GM23338 (cell line): ENCODE results near the gene SELENOV. TPM values are rescaled to one million over a fixed set of nuclear protein-coding genes. Genes with fewer than 3 reads are reported as not detected.

Experiments
- ATAC-seq: fragments of 200-7000 bp; cut with Tn5 transposase; 3 replicates; pipeline ENCODE4 v1.9.1; 2020
- DNase-seq: peaks from one replicate; pipeline ENCODE4 v3.0.0-alpha.2; 2015; ENCODE audit warnings: low spot score
- H2AFZ ChIP-seq: fragments of 200-600 bp; sonication (generic); 2 replicates; pipeline ENCODE4 v1.8.0; 2016; ENCODE audit warnings: antibody characterized with exemption, mild to moderate bottlenecking, moderate library complexity
- H3F3A ChIP-seq: fragments of 200-600 bp; sonication (generic); replicated peaks from 2 replicates; pipeline ENCODE4 v1.8.0; 2017; ENCODE audit warnings: antibody characterized with exemption, mixed run types, low read depth
- H3K27ac ChIP-seq: fragments of 200-600 bp; sonication (generic); 2 replicates; pipeline ENCODE4 v1.6.1; 2016; ENCODE audit warnings: low read depth
- H3K27me3 ChIP-seq: fragments of 200-600 bp; sonication (generic); 2 replicates; pipeline ENCODE4 v1.8.0; 2016; ENCODE audit warnings: mild to moderate bottlenecking, mixed run types, moderate library complexity; ENCODE audit not compliant: insufficient read depth
- H3K36me3 ChIP-seq: fragments of 200-600 bp; sonication (generic); 2 replicates; pipeline ENCODE4 v1.8.0; 2016; ENCODE audit warnings: mild to moderate bottlenecking; ENCODE audit not compliant: insufficient read depth
- H3K4me1 ChIP-seq: fragments of 200-600 bp; sonication (generic); 2 replicates; pipeline ENCODE4 v1.8.0; 2016; ENCODE audit warnings: mild to moderate bottlenecking, moderate library complexity; ENCODE audit not compliant: insufficient read depth
- H3K4me2 ChIP-seq: fragments of 200-600 bp; sonication (generic); 2 replicates; pipeline ENCODE4 v1.7.1; 2017; ENCODE audit warnings: mixed run types
- H3K4me3 ChIP-seq: fragments of 200-600 bp; sonication (generic); 2 replicates; pipeline ENCODE4 v1.6.1; 2016; ENCODE audit warnings: mixed run types
- H3K79me2 ChIP-seq: fragments of 200-600 bp; sonication (generic); replicated peaks from 2 replicates; pipeline ENCODE4 v1.8.0; 2017; ENCODE audit warnings: mild to moderate bottlenecking; ENCODE audit not compliant: insufficient read depth
- H3K9me2 ChIP-seq: fragments of 200-600 bp; sonication (generic); 2 replicates; pipeline ENCODE4 v1.8.0; 2017; ENCODE audit not compliant: insufficient read depth
- H4K20me1 ChIP-seq: fragments of 200-600 bp; sonication (generic); replicated peaks from 2 replicates; pipeline ENCODE4 v1.8.0; 2017; ENCODE audit warnings: mild to moderate bottlenecking; ENCODE audit not compliant: insufficient read depth
- H3K27ac Mint-ChIP-seq: 2 replicates; pipeline ENCODE4 v1.8.0; 2020; ENCODE audit warnings: inconsistent platforms, mild to moderate bottlenecking, moderate library complexity, mixed read lengths
- H3K27me3 Mint-ChIP-seq: 3 replicates; pipeline ENCODE4 v1.8.0; 2022; ENCODE audit warnings: low read depth, mild to moderate bottlenecking, moderate library complexity, mixed read lengths, inconsistent platforms; ENCODE audit not compliant: insufficient read depth, poor library complexity
- H3K36me3 Mint-ChIP-seq: 3 replicates; pipeline ENCODE4 v1.8.0; 2021; ENCODE audit warnings: low read depth, mild to moderate bottlenecking, inconsistent platforms, moderate library complexity, mixed read lengths
- H3K4me1 Mint-ChIP-seq: 3 replicates; pipeline ENCODE4 v1.8.0; 2020; ENCODE audit warnings: mild to moderate bottlenecking, inconsistent platforms, mixed read lengths
- H3K4me3 Mint-ChIP-seq: 3 replicates; pipeline ENCODE4 v1.8.0; 2021; ENCODE audit warnings: moderate library complexity, mild to moderate bottlenecking, inconsistent platforms, mixed read lengths
- H3K9me3 Mint-ChIP-seq: 3 replicates; pipeline ENCODE4 v1.8.0; 2020; ENCODE audit warnings: moderate library complexity, mild to moderate bottlenecking, inconsistent platforms, mixed read lengths
- CREB1 ChIP-seq: fragments of 250-450 bp; sonication (Bioruptor Pico); IDR thresholded peaks from 2 replicates; pipeline ENCODE4 v1.5.0; 2020; ENCODE audit warnings: low read depth, mild to moderate bottlenecking, moderate library complexity
- EZH2 ChIP-seq: fragments of 200-600 bp; sonication (generic); IDR thresholded peaks from one replicate; pipeline ENCODE4 v1.8.0; 2017; ENCODE audit warnings: antibody characterized with exemption, mild to moderate bottlenecking, low read depth; ENCODE audit not compliant: unreplicated experiment
- EZH2phosphoT487 ChIP-seq: fragments of 200-600 bp; sonication (generic); IDR thresholded peaks from one replicate; pipeline ENCODE4 v1.8.1; 2018; ENCODE audit warnings: antibody characterized with exemption; ENCODE audit not compliant: unreplicated experiment
- JUNB ChIP-seq: IDR thresholded peaks from one replicate; pipeline ENCODE4 v1.6.1; 2016; ENCODE audit warnings: antibody characterized with exemption; ENCODE audit not compliant: unreplicated experiment
- NANOG ChIP-seq: IDR thresholded peaks from 2 replicates; pipeline ENCODE4 v1.6.1; 2016; ENCODE audit warnings: antibody characterized with exemption, borderline replicate concordance
- POLR2AphosphoS5 ChIP-seq: IDR thresholded peaks from 2 replicates; pipeline ENCODE4 v1.6.1; 2016; ENCODE audit warnings: antibody characterized with exemption, low read depth
- STAT1 ChIP-seq: IDR thresholded peaks from one replicate; pipeline ENCODE4 v1.6.1; 2016; ENCODE audit warnings: antibody characterized with exemption; ENCODE audit not compliant: unreplicated experiment
- ZNF114 ChIP-seq: fragments of 250-450 bp; sonication (Bioruptor Pico); IDR thresholded peaks from 2 replicates; pipeline ENCODE4 v1.5.0; 2020; ENCODE audit warnings: mild to moderate bottlenecking, moderate library complexity
- ZNF331 ChIP-seq: fragments of 250-450 bp; sonication (Bioruptor Pico); IDR thresholded peaks from 2 replicates; pipeline ENCODE4 v1.5.0; 2020; ENCODE audit warnings: low read depth, mild to moderate bottlenecking, moderate library complexity
- polyA plus RNA-seq: library from polyadenylated mRNA; unstranded; fragments of >200 nt; fragmentation: Nextera tagmentation; extraction: Ambion mirVana; gene quantifications from 2 replicates; pipeline ENCODE4 v1.2.1, GENCODE V29; 2016
- total RNA-seq: library from RNA; depleted of rRNA; stranded (reverse); fragments of >200 nt; shearing (Covaris generic); gene quantifications from 2 replicates; pipeline ENCODE4 v1.2.3, GENCODE V29; 2014
- TF ChIP-seq, protein P1 (sequence below): IDR thresholded peaks from one replicate; pipeline ENCODE4 v1.6.1; 2018; ENCODE audit warnings: antibody characterized with exemption; ENCODE audit not compliant: unreplicated experiment
- TF ChIP-seq, protein P2 (sequence below): fragments of 250-450 bp; sonication (Bioruptor Pico); IDR thresholded peaks from 2 replicates; pipeline ENCODE4 v1.5.0; 2020; ENCODE audit warnings: mild to moderate bottlenecking, moderate library complexity
- TF ChIP-seq, protein P3 (sequence below): IDR thresholded peaks from 2 replicates; pipeline ENCODE4 v1.6.1; 2016; ENCODE audit warnings: antibody characterized with exemption
- TF ChIP-seq, protein P4 (sequence below), 2 experiments: fragments of 200-600 bp in 1 of 2; sonication (generic) in 1 of 2; conservative IDR thresholded peaks; 2 replicates each; pipeline versions ENCODE4 v1.5.1 to v1.6.1; 2016 to 2017; ENCODE audit warnings: antibody characterized with exemption in 2 of 2, low read depth in 2 of 2, mild to moderate bottlenecking in 2 of 2, moderate library complexity in 1 of 2

The SELENOV gene
- total and polyA plus RNA-seq, 2 experiments from 2014 or later, result 8.0 to 8.7 TPM

DNA sequence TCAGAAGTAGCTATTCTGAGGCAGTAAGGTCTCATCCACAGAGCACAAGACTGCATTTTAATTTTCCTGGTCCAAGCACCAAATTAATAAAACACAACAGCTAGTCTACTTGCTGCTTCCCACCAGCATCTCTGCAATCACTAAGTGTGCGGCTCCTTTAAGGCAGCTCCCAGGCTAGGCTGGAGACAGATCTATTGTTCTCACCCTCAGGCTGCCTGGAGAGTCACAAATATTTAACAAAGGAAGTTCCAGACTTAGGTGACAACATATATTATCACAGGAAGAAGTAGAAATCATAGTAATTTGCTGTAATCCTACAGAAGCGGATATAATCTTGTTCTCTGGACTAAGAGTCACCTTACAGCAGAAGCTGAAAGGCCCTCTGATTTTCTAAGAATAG lies 27.3 kb downstream of the SELENOV start:
- no peak overlapping the region for H3K4me3 Mint-ChIP-seq
- H3K4me1 Mint-ChIP-seq, result peaks cover 27% of the 10 kb centered on the region
- H4K20me1 ChIP-seq, result no peaks in the 10 kb centered on the region; the same call in 1 of the 2 replicates
- peaks cover 6% of the 10 kb centered on the region; the same call in 1 of the 3 replicates for H3K36me3 Mint-ChIP-seq
- H3K27me3 Mint-ChIP-seq, result peaks cover 14% of the 10 kb centered on the region
- no peak overlapping the region for H3K27ac ChIP-seq
- H3K4me3 ChIP-seq, result no peak overlapping the region
- TF ChIP-seq NANOG (no peak), STAT1 (no peak), POLR2AphosphoS5 (no peak), JUNB (no peak), ZNF331 (CRISPR knock-in tag) (no peak), CREB1 (no peak), ZNF114 (CRISPR knock-in tag) (no peak), EZH2phosphoT487 (no peak), EZH2 (no peak)
- TF ChIP-seq, protein P1, sequence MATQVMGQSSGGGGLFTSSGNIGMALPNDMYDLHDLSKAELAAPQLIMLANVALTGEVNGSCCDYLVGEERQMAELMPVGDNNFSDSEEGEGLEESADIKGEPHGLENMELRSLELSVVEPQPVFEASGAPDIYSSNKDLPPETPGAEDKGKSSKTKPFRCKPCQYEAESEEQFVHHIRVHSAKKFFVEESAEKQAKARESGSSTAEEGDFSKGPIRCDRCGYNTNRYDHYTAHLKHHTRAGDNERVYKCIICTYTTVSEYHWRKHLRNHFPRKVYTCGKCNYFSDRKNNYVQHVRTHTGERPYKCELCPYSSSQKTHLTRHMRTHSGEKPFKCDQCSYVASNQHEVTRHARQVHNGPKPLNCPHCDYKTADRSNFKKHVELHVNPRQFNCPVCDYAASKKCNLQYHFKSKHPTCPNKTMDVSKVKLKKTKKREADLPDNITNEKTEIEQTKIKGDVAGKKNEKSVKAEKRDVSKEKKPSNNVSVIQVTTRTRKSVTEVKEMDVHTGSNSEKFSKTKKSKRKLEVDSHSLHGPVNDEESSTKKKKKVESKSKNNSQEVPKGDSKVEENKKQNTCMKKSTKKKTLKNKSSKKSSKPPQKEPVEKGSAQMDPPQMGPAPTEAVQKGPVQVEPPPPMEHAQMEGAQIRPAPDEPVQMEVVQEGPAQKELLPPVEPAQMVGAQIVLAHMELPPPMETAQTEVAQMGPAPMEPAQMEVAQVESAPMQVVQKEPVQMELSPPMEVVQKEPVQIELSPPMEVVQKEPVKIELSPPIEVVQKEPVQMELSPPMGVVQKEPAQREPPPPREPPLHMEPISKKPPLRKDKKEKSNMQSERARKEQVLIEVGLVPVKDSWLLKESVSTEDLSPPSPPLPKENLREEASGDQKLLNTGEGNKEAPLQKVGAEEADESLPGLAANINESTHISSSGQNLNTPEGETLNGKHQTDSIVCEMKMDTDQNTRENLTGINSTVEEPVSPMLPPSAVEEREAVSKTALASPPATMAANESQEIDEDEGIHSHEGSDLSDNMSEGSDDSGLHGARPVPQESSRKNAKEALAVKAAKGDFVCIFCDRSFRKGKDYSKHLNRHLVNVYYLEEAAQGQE, result no peak
- TF ChIP-seq, protein P2, sequence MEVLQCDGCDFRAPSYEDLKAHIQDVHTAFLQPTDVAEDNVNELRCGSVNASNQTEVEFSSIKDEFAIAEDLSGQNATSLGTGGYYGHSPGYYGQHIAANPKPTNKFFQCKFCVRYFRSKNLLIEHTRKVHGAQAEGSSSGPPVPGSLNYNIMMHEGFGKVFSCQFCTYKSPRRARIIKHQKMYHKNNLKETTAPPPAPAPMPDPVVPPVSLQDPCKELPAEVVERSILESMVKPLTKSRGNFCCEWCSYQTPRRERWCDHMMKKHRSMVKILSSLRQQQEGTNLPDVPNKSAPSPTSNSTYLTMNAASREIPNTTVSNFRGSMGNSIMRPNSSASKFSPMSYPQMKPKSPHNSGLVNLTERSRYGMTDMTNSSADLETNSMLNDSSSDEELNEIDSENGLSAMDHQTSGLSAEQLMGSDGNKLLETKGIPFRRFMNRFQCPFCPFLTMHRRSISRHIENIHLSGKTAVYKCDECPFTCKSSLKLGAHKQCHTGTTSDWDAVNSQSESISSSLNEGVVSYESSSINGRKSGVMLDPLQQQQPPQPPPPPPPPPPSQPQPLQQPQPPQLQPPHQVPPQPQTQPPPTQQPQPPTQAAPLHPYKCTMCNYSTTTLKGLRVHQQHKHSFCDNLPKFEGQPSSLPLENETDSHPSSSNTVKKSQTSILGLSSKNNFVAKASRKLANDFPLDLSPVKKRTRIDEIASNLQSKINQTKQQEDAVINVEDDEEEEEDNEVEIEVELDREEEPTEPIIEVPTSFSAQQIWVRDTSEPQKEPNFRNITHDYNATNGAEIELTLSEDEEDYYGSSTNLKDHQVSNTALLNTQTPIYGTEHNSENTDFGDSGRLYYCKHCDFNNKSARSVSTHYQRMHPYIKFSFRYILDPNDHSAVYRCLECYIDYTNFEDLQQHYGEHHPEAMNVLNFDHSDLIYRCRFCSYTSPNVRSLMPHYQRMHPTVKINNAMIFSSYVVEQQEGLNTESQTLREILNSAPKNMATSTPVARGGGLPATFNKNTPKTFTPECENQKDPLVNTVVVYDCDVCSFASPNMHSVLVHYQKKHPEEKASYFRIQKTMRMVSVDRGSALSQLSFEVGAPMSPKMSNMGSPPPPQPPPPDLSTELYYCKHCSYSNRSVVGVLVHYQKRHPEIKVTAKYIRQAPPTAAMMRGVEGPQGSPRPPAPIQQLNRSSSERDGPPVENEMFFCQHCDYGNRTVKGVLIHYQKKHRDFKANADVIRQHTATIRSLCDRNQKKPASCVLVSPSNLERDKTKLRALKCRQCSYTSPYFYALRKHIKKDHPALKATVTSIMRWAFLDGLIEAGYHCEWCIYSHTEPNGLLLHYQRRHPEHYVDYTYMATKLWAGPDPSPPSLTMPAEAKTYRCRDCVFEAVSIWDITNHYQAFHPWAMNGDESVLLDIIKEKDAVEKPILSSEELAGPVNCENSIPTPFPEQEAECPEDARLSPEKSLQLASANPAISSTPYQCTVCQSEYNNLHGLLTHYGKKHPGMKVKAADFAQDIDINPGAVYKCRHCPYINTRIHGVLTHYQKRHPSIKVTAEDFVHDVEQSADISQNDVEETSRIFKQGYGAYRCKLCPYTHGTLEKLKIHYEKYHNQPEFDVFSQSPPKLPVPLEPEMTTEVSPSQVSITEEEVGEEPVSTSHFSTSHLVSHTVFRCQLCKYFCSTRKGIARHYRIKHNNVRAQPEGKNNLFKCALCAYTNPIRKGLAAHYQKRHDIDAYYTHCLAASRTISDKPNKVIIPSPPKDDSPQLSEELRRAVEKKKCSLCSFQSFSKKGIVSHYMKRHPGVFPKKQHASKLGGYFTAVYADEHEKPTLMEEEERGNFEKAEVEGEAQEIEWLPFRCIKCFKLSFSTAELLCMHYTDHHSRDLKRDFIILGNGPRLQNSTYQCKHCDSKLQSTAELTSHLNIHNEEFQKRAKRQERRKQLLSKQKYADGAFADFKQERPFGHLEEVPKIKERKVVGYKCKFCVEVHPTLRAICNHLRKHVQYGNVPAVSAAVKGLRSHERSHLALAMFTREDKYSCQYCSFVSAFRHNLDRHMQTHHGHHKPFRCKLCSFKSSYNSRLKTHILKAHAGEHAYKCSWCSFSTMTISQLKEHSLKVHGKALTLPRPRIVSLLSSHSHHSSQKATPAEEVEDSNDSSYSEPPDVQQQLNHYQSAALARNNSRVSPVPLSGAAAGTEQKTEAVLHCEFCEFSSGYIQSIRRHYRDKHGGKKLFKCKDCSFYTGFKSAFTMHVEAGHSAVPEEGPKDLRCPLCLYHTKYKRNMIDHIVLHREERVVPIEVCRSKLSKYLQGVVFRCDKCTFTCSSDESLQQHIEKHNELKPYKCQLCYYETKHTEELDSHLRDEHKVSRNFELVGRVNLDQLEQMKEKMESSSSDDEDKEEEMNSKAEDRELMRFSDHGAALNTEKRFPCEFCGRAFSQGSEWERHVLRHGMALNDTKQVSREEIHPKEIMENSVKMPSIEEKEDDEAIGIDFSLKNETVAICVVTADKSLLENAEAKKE (CRISPR knock-in tag), result no peak
- TF ChIP-seq, protein P3, sequence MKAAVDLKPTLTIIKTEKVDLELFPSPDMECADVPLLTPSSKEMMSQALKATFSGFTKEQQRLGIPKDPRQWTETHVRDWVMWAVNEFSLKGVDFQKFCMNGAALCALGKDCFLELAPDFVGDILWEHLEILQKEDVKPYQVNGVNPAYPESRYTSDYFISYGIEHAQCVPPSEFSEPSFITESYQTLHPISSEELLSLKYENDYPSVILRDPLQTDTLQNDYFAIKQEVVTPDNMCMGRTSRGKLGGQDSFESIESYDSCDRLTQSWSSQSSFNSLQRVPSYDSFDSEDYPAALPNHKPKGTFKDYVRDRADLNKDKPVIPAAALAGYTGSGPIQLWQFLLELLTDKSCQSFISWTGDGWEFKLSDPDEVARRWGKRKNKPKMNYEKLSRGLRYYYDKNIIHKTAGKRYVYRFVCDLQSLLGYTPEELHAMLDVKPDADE, result no peak
- TF ChIP-seq, protein P4, sequence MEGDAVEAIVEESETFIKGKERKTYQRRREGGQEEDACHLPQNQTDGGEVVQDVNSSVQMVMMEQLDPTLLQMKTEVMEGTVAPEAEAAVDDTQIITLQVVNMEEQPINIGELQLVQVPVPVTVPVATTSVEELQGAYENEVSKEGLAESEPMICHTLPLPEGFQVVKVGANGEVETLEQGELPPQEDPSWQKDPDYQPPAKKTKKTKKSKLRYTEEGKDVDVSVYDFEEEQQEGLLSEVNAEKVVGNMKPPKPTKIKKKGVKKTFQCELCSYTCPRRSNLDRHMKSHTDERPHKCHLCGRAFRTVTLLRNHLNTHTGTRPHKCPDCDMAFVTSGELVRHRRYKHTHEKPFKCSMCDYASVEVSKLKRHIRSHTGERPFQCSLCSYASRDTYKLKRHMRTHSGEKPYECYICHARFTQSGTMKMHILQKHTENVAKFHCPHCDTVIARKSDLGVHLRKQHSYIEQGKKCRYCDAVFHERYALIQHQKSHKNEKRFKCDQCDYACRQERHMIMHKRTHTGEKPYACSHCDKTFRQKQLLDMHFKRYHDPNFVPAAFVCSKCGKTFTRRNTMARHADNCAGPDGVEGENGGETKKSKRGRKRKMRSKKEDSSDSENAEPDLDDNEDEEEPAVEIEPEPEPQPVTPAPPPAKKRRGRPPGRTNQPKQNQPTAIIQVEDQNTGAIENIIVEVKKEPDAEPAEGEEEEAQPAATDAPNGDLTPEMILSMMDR (conservative IDR thresholded peaks at IDR 0.05; ENCODE audit: low read depth in 2 of 2), result no peak
- no peaks in the 10 kb centered on the region for H3K36me3 ChIP-seq
- peak overlapping the region; percentile 3; the same call in 1 of the 2 replicates for H2AFZ ChIP-seq
- peaks cover 7% of the 10 kb centered on the region for H3K4me1 ChIP-seq
- no peak overlapping the region for H3K27ac Mint-ChIP-seq
- no peaks in the 10 kb centered on the region for H3K27me3 ChIP-seq
- ATAC-seq (peak; percentile 16; the same call in 1 of the 3 replicates), DNase-seq (peak; percentile 54)
- H3K9me3 Mint-ChIP-seq, result no peaks in the 10 kb centered on the region
- H3K4me2 ChIP-seq, result no peak overlapping the region
- peaks cover 8% of the 10 kb centered on the region for H3K79me2 ChIP-seq
- H3F3A ChIP-seq, result no peaks in the 10 kb centered on the region
- H3K9me2 ChIP-seq, result no peaks in the 10 kb centered on the region
